Transverse colon (tissue), 4 donors: ENCODE results near the gene DLGAP3. TPM values are rescaled to one million over a fixed set of nuclear protein-coding genes. Genes with fewer than 3 reads are reported as not detected.
"Not testable (repeated sequence)": the region's sequence is repeated elsewhere in the genome, so short reads cannot be mapped to it uniquely, and the experiment has no call there.

Source experiments
- DNase-seq: peaks from one replicate; pipeline ENCODE4 v3.0.0-alpha.2; 2019
- H3K27ac ChIP-seq, 4 donors: fragments of 200-600 bp; sonication (generic); 2 replicates each; pipeline ENCODE4 v1.5.1; 2016 to 2018; ENCODE audit warnings: inconsistent platforms in 4 of 4
- H3K27me3 ChIP-seq: fragments of 200-600 bp; sonication (generic); 2 replicates; pipeline ENCODE4 v1.5.1; 2017; ENCODE audit warnings: inconsistent platforms
- H3K36me3 ChIP-seq, 4 donors: fragments of 200-600 bp; sonication (generic); 2 replicates each; pipeline ENCODE4 v1.5.1; 2017 to 2019; ENCODE audit warnings: inconsistent platforms in 4 of 4
- H3K4me1 ChIP-seq, 4 donors: fragments of 200-600 bp; sonication (generic); 2 replicates each; pipeline ENCODE4 v1.5.1; 2017 to 2020; ENCODE audit warnings: inconsistent platforms in 4 of 4
- H3K4me3 ChIP-seq, 4 donors: fragments of 200-600 bp; sonication (generic); 1 replicate in 1 of 4; 2 replicates in 3 of 4; pipeline versions ENCODE4 v1.5.1 to v1.6.1; 2017 to 2019; ENCODE audit warnings: inconsistent platforms in 4 of 4
- H3K9me3 ChIP-seq, 2 donors: fragments of 200-600 bp; sonication (generic); 2 replicates each; pipeline ENCODE4 v1.5.1; 2017 to 2019; ENCODE audit warnings: inconsistent platforms in 2 of 2
- CTCF ChIP-seq, 5 experiments: fragments of 200-600 bp in 3 of 5; fragments of 450-650 bp in 2 of 5; sonication (generic) in 3 of 5; IDR thresholded peaks; 1 replicate in 2 of 5; 2 replicates in 3 of 5; pipeline ENCODE4 v1.5.1; 2016 to 2017; ENCODE audit warnings: antibody characterized with exemption in 5 of 5, inconsistent platforms in 3 of 5, mild to moderate bottlenecking in 2 of 5, moderate library complexity in 1 of 5
- EP300 ChIP-seq: sonication (generic); formaldehyde crosslinking; IDR thresholded peaks from one replicate; pipeline ENCODE4 v1.6.1; 2017; ENCODE audit warnings: antibody characterized with exemption, low read depth
- POLR2A ChIP-seq: fragments of 450-650 bp; IDR thresholded peaks from one replicate; pipeline ENCODE4 v1.6.1; 2016; ENCODE audit warnings: antibody characterized with exemption, mild to moderate bottlenecking, moderate library complexity
- POLR2AphosphoS5 ChIP-seq, 3 donors: sonication (generic); formaldehyde crosslinking; IDR thresholded peaks; one replicate each; pipeline ENCODE4 v1.6.1; 2016; ENCODE audit warnings: antibody characterized with exemption in 3 of 3
- WGBS, 2 donors: methylation state at CpG; one replicate each; pipeline ENCODE4 v1.1.5; 2018; ENCODE audit warnings: low coverage in 1 of 2; 5-methylcytosine and 5-hydroxymethylcytosine counted together
- in situ Hi-C, 4 donors: fragments of 200-750 bp; cut with MboI; loops; one replicate each; pipeline versions ENCODE4 v1.15.0 to v1.15.1; 2017; ENCODE audit warnings: low sequenced_read_pairs in 3 of 4, low pct_ligation_motif_present in 1 of 4, low pct_unique_long_range_greater_than_20kb in 1 of 4
- intact Hi-C: fragments of 100-400 bp; cut with DNase I; formaldehyde crosslinking; loops from one replicate; pipeline ENCODE4 v1.15.1; 2023; ENCODE audit warnings: low total_unique reads
- total RNA-seq, 4 donors: library from RNA; depleted of rRNA; stranded (reverse); fragments of >200 nt; gene quantifications; one replicate each; pipeline ENCODE4 v1.1.0, GENCODE V29; 2016

Gene DLGAP3
- total RNA-seq, 4 donors from 2014 or later = 0.14 to 1.4 (median 0.64) TPM

- WGBS, 2 donors = 93 to 100% methylated on average over 2 to 3 of the region's 3 CpGs
- Histone ChIP-seq H3K9me3 (peaks cover 0 to 3% of the 10 kb centered on the region in 2 donors), H3K4me1 (no peaks in the 10 kb centered on the region), H3K27ac (no peak overlapping the region), H3K27me3 (no peaks in the 10 kb centered on the region), H3K36me3 (no peaks in the 10 kb centered on the region), H3K4me3 (no peak overlapping the region)
- in situ Hi-C loops (no loop called here), intact Hi-C loops (no loop called here)
- TF ChIP-seq EP300 (no peak), POLR2AphosphoS5 (IDR thresholded peaks at IDR 0.05) (no peak), CTCF (IDR thresholded peaks at IDR 0.05) (no peak), POLR2A (no peak)
- DNase-seq = no peak
Observed at GRCh38 chr1:34973326-34973725, 43.9 kb upstream of the DLGAP3 start.

- Histone ChIP-seq H3K4me1 (no peaks in the 10 kb centered on the region), H3K4me3 (no peak overlapping the region), H3K27ac (no peak overlapping the region), H3K9me3 (peaks cover 0 to 3% of the 10 kb centered on the region in 2 donors), H3K36me3 (no peaks in the 10 kb centered on the region), H3K27me3 (no peaks in the 10 kb centered on the region)
- in situ Hi-C loops (no loop called here), intact Hi-C loops (no loop called here)
- no peak for TF ChIP-seq POLR2A
- TF ChIP-seq POLR2AphosphoS5 (IDR thresholded peaks at IDR 0.05) = no peak
- no peak for TF ChIP-seq CTCF (IDR thresholded peaks at IDR 0.05)
- TF ChIP-seq EP300 = no peak
- 61 to 76% methylated on average over 4 to 5 of the region's 5 CpGs for whole genome bisulfite sequencing, 2 donors
- DNase-seq = no peak
Observed at GRCh38 chr1:34970829-34971228, 41.4 kb upstream of the DLGAP3 start.

- Histone ChIP-seq H3K4me1 (no peaks in the 10 kb centered on the region), H3K4me3 (no peak overlapping the region), H3K36me3 (no peaks in the 10 kb centered on the region), H3K27ac (no peak overlapping the region), H3K27me3 (no peaks in the 10 kb centered on the region), H3K9me3 (peaks cover 0 to 3% of the 10 kb centered on the region in 2 donors)
- WGBS, 2 donors = 78 to 84% methylated on average over 5 of the region's 5 CpGs
- TF ChIP-seq CTCF (IDR thresholded peaks at IDR 0.05) = no peak
- no peak for TF ChIP-seq POLR2A
- in situ Hi-C loops (no loop called here), intact Hi-C loops (no loop called here)
- no peak for DNase-seq
Observed at GRCh38 chr1:34970220-34970735, 40.8 kb upstream of the DLGAP3 start.

GRCh38 chr1:34968297-34968696 is 38.8 kb upstream of the DLGAP3 start:
- in situ Hi-C loops, H3K4me1 ChIP-seq, H3K27ac ChIP-seq, H3K36me3 ChIP-seq, H3K9me3 ChIP-seq, H3K27me3 ChIP-seq, DNase-seq, H3K4me3 ChIP-seq, intact Hi-C loops: not testable (repeated sequence)
- 77 to 89% methylated on average over 3 of the region's 3 CpGs for WGBS, 2 donors

GRCh38 chr1:34967672-34968071 is 38.2 kb upstream of the DLGAP3 start:
- H3K27ac ChIP-seq, H3K4me1 ChIP-seq, H3K4me3 ChIP-seq, H3K36me3 ChIP-seq, intact Hi-C loops, in situ Hi-C loops, H3K27me3 ChIP-seq, H3K9me3 ChIP-seq, DNase-seq: not testable (repeated sequence)
- 97% methylated on average over 13 of the region's 36 CpGs; no CpG with 5 or more reads in 1 of the 2 donors for WGBS, 2 donors
